Osteoblast (primary cell): ENCODE measurements around the gene CEP63. TPM values are rescaled to one million over a fixed set of nuclear protein-coding genes. Genes with fewer than 3 reads are reported as not detected.

Source experiments
- DNase-seq: peaks from one replicate; pipeline ENCODE4 v3.0.0; 2011; ENCODE audit warnings: low spot score, mixed read lengths; ENCODE audit not compliant: insufficient read length; ENCODE audit errors: missing footprints
- H2AFZ ChIP-seq: 2 replicates; pipeline ENCODE4 v1.6.0; 2011; ENCODE audit warnings: mild to moderate bottlenecking, low read length
- H3K27ac ChIP-seq: 2 replicates; pipeline ENCODE4 v1.5.1; 2011; ENCODE audit warnings: mild to moderate bottlenecking, low read depth, low read length, moderate library complexity
- H3K27me3 ChIP-seq: 2 replicates; pipeline ENCODE4 v1.6.0; 2012; ENCODE audit warnings: mild to moderate bottlenecking, control low read depth, inconsistent platforms, low read length, moderate library complexity; ENCODE audit not compliant: insufficient read depth
- H3K36me3 ChIP-seq: 2 replicates; pipeline ENCODE4 v1.5.1; 2011; ENCODE audit warnings: mild to moderate bottlenecking, low read length, control low read depth, moderate library complexity; ENCODE audit not compliant: insufficient read depth
- H3K4me1 ChIP-seq: 2 replicates; pipeline ENCODE4 v1.5.1; 2011; ENCODE audit warnings: mild to moderate bottlenecking, low read length, control low read depth, moderate library complexity; ENCODE audit not compliant: insufficient read depth
- H3K4me2 ChIP-seq: 2 replicates; pipeline ENCODE4 v1.6.0; 2011; ENCODE audit warnings: mild to moderate bottlenecking, low read length; ENCODE audit not compliant: insufficient read depth
- H3K4me3 ChIP-seq: fragments of 200-600 bp; sonication (generic); 3 replicates; pipeline ENCODE4 v1.5.1; 2012; ENCODE audit warnings: mild to moderate bottlenecking, low read length, inconsistent platforms; ENCODE audit not compliant: insufficient read depth
- H3K79me2 ChIP-seq: 2 replicates; pipeline ENCODE4 v1.6.0; 2012; ENCODE audit warnings: mild to moderate bottlenecking, low read length, control low read depth, inconsistent platforms; ENCODE audit not compliant: insufficient read depth
- H3K9me3 ChIP-seq: 2 replicates; pipeline ENCODE4 v1.5.1; 2011; ENCODE audit warnings: low read depth, low read length, control low read depth
- H4K20me1 ChIP-seq: 2 replicates; pipeline ENCODE4 v1.6.0; 2012; ENCODE audit warnings: mild to moderate bottlenecking, low read length, control low read depth; ENCODE audit not compliant: insufficient read depth
- total RNA-seq: library from RNA; depleted of rRNA; stranded (reverse); fragments of >200 nt; gene quantifications from 2 replicates; pipeline ENCODE4 v1.2.3, GENCODE V29; 2012
- TF ChIP-seq, protein P1 (sequence below): IDR thresholded peaks from 2 replicates; pipeline ENCODE4 v1.5.1; 2011; ENCODE audit warnings: mild to moderate bottlenecking, low read depth, low read length, moderate library complexity; ENCODE audit errors: extremely low read depth

Gene CEP63
- total RNA-seq, 1 donor: 15.9 TPM

- peak; percentile 39 for DNase-seq
- Histone ChIP-seq H3K27me3 (no peaks in the 10 kb centered on the region), H3K4me2 (peak overlapping the region; percentile 73), H2AFZ (peak overlapping the region; percentile 0), H3K9me3 (no peaks in the 10 kb centered on the region), H4K20me1 (no peaks in the 10 kb centered on the region), H3K4me1 (peaks cover 15% of the 10 kb centered on the region), H3K36me3 (no peaks in the 10 kb centered on the region), H3K4me3 (peak overlapping the region; percentile 45), H3K79me2 (no peaks in the 10 kb centered on the region), H3K27ac (peak overlapping the region; percentile 52)
- TF ChIP-seq, protein P1, sequence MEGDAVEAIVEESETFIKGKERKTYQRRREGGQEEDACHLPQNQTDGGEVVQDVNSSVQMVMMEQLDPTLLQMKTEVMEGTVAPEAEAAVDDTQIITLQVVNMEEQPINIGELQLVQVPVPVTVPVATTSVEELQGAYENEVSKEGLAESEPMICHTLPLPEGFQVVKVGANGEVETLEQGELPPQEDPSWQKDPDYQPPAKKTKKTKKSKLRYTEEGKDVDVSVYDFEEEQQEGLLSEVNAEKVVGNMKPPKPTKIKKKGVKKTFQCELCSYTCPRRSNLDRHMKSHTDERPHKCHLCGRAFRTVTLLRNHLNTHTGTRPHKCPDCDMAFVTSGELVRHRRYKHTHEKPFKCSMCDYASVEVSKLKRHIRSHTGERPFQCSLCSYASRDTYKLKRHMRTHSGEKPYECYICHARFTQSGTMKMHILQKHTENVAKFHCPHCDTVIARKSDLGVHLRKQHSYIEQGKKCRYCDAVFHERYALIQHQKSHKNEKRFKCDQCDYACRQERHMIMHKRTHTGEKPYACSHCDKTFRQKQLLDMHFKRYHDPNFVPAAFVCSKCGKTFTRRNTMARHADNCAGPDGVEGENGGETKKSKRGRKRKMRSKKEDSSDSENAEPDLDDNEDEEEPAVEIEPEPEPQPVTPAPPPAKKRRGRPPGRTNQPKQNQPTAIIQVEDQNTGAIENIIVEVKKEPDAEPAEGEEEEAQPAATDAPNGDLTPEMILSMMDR: no peak
These were observed 31.9 kb downstream of the CEP63 start for GRCh38 chr3:134517791-134518190.

DNA sequence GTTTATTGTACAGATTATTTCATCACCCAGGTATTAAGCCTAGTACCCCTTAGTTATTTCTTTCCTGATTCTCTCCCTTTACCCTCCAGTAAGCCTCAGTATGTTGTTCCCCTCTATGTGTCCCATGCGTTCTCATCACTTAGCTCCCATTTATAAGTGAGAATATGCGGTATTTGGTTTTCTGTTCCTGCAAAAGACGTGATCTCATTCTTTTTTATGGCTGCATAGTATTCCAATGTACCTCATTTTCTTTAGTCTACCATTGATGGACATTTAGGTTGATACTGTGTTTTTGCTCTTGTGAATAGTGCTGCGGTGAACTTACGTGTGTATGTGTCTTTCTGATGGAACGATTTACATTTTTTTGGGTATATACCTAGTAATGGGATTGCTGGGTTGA, 36.7 kb downstream of the CEP63 start:
- Histone ChIP-seq H3K4me1 (peaks cover 7% of the 10 kb centered on the region), H3K4me2 (no peak overlapping the region), H3K27me3 (no peaks in the 10 kb centered on the region), H4K20me1 (no peaks in the 10 kb centered on the region), H3K9me3 (peaks cover 1% of the 10 kb centered on the region), H3K36me3 (no peaks in the 10 kb centered on the region), H3K27ac (no peak overlapping the region), H3K79me2 (peaks cover 22% of the 10 kb centered on the region), H2AFZ (no peak overlapping the region), H3K4me3 (no peak overlapping the region)
- DNase-seq: no peak
- TF ChIP-seq, protein P1: no peak

- Histone ChIP-seq H3K4me3 (no peak overlapping the region), H3K4me1 (no peaks in the 10 kb centered on the region), H3K9me3 (peaks cover 1% of the 10 kb centered on the region), H3K79me2 (peaks cover 28% of the 10 kb centered on the region), H2AFZ (no peak overlapping the region), H3K4me2 (no peak overlapping the region), H3K27ac (no peak overlapping the region), H3K36me3 (no peaks in the 10 kb centered on the region), H4K20me1 (no peaks in the 10 kb centered on the region), H3K27me3 (no peaks in the 10 kb centered on the region)
- no peak for DNase-seq
- TF ChIP-seq, protein P1: no peak
These were observed 39.4 kb downstream of the CEP63 start for GRCh38 chr3:134525293-134525692.

GRCh38 chr3:134526319-134526718, 40.5 kb downstream of the CEP63 start:
- no peaks in the 10 kb centered on the region for H3K36me3 ChIP-seq
- H3K9me3 ChIP-seq: peaks cover 1% of the 10 kb centered on the region
- H3K27ac ChIP-seq: no peak overlapping the region
- H4K20me1 ChIP-seq: no peaks in the 10 kb centered on the region
- no peak for DNase-seq
- no peak overlapping the region for H3K4me3 ChIP-seq
- H3K27me3 ChIP-seq: no peaks in the 10 kb centered on the region
- H3K4me2 ChIP-seq: no peak overlapping the region
- no peaks in the 10 kb centered on the region for H3K4me1 ChIP-seq
- peaks cover 28% of the 10 kb centered on the region for H3K79me2 ChIP-seq
- no peak overlapping the region for H2AFZ ChIP-seq
- TF ChIP-seq, protein P1: no peak
